NCI-H526 treated with DMSO at 0.1 percent for 48 hours (cell line): Measurements from ENCODE around the gene SEMG2.

Source experiments
- DNase-seq: peaks from one replicate; lab custom pipeline; 2025; lab: John Stamatoyannopoulos, UW

Gene SEMG2, protein sequence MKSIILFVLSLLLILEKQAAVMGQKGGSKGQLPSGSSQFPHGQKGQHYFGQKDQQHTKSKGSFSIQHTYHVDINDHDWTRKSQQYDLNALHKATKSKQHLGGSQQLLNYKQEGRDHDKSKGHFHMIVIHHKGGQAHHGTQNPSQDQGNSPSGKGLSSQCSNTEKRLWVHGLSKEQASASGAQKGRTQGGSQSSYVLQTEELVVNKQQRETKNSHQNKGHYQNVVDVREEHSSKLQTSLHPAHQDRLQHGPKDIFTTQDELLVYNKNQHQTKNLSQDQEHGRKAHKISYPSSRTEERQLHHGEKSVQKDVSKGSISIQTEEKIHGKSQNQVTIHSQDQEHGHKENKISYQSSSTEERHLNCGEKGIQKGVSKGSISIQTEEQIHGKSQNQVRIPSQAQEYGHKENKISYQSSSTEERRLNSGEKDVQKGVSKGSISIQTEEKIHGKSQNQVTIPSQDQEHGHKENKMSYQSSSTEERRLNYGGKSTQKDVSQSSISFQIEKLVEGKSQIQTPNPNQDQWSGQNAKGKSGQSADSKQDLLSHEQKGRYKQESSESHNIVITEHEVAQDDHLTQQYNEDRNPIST

DNA sequence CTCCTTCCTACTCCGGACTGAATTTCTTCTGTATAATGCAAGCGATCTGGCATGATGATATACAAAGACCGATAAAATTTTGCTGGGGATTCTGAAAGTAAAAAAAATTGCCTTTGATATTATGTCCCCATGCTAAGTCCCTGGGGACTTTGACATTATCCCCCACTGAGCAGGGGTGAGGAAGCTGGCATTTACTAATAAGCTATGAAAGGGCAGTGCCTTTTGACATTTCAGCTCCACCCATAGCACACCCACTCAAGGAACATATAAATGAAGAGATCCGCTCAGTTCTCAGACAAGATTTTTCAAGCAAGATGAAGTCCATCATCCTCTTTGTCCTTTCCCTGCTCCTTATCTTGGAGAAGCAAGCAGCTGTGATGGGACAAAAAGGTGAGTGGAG lies at the start of gene SEMG2:
Gene SEMG2 (plus strand): TSS at position 298 of the 400 bp plus-strand sequence. CDS start 17 bp downstream, at position 315.
- no peak for DNase-seq

DNA sequence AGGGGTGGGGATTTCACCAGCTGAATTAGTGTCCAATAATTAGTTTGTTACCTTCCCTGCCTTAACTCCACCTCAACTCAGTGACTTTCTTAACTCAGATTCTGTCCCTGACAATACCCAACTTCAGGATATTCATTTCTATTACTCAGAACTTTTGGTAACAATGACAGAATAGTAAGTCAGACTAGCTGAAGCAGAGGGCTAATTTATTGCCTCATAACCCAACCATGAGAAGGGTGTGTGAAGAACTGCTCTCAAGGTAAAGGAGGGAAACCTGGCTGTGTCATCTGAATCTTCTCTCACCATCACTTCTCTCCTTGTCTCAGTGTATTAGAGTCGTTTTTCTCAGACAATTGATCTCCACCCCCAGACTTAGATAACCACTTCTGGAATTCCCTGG lies 47.7 kb upstream of the SEMG2 start:
- no peak for DNase-seq

DNA sequence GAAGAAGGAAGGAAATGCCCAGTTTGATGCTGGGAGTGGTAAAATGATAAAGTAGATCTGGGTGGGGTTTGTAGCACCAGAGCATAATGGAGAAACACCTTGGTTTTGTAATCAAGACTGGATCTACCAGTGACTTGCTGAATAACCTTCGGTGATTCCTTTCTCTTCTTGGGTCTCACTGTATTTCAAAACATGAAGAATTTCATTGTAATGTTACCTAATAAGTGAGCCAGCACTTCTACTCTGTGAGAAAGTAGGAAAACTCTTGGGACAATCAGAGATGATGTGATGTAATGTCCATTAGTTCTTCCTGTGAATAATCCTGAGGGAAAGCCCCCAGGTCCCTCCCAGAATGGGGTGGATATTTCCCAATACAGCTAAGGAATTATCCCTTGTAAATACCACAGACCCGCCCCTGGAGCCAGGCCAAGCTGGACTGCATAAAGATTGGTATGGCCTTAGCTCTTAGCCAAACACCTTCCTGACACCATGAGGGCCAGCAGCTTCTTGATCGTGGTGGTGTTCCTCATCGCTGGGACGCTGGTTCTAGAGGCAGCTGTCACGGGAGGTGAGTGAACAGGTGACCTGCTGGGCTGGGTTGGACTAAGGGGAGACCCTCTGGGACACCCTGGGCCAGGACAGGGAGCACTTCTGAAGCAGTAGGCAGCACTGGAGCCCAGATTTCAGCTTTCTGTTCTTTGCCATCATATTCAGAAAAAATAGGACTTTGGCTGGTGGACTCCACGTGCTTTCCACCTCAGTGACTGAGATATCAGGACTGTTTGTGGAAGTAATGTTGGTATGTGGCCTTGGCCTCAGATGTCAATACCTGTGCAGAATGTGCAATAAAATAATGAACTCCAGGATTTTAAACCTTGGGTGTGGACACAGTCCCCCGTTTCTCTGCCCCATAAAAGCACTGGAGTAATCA lies 46.5 kb upstream of the SEMG2 start, which contains the start of gene PI3:
Gene PI3 (plus strand): TSS at position 469 of the 931 bp plus-strand sequence. CDS start 21 bp downstream, at position 490.
- no peak for DNase-seq

DNA sequence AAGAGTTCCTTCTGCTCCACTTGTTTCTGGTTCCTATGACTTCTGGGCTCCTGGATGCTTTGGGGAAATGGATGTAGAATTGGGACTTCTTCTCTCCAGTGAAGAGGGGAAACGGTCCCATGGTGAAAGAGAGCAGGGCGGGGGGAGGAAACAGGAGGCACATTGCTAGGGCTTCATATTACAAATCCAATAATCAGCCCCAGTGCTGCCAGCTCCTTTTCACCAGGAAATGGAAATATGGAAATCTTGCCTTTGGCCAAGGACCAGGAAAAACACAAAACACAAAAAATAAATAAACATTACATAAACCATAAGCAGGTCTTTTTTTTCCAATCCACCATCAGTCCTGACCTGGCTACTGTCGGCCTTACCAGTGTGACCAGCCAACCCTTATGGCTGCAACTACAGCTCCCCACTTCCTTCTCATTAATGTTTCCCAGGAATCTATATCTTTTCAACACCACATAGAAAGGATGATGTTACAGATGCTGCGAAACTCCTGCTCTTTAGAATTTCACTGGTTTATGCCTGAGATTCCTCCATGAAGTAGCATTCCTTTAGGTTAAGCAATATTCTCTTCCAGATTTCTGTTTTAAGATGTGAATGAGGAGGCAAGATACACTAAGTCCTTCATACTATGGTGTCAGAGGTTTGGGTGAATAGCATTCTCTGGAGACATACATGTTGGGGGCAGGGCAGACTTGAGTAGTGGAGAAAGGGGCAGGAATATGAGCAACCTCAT lies 44.5 kb upstream of the SEMG2 start:
- DNase-seq: no peak

DNA sequence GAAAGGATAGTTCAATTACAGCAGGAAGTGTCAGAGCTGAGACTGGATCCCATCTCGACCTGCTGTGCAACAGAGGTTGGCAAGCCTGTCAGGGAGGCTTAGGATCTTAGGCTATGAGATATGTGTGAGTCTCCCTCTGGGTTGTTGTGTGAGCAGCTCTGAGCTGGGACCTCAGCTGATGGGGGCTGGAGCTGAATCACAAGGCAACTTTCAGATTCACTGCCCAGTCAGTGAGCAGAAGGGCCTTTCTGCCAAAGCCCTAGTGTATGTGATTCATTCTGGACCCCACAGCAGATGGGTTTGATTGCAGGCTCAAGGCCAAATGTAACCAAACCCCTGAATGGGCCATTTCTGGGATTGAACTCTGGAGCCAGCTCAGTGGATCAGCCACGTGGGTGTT lies 42.0 kb upstream of the SEMG2 start:
- no peak for DNase-seq

DNA sequence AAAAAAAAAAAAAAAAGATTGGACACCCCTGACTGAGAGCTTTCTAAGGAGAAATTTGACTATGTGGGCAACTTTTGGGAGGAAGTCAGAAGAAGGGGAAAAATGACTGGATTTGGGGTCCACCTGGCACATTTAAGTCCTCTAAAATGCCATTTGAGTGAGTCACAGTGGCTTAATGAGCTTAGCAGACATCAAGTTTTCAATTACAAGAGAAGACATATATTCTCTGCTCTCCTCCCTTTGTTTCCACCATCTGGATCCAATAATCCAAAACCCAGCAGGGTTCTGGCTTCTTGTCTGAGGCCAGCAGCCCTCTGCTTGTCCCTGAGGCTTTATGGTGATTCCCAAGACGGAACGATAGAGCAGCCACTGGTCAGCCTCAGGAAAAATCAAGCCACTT lies 39.5 kb upstream of the SEMG2 start:
- DNase-seq: no peak

DNA sequence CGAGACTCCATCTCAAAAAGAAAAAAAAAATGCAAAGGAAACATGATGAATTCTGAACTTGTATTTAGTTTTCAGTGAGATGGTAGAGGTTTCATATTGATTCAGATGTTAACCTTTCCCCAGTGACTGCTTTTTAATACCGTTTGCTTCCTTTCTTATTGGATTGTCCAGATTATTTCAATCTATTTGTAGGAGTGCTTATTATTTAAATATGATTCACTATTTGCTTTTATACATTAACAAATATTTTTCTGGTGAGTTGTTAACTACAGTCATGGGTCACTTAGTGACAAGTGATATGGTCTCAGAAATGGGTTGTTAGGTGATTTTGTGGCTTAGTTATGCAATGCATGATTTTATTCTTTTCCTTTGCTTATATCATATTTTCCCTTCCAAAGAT lies 38.1 kb upstream of the SEMG2 start:
- DNase-seq: no peak

DNA sequence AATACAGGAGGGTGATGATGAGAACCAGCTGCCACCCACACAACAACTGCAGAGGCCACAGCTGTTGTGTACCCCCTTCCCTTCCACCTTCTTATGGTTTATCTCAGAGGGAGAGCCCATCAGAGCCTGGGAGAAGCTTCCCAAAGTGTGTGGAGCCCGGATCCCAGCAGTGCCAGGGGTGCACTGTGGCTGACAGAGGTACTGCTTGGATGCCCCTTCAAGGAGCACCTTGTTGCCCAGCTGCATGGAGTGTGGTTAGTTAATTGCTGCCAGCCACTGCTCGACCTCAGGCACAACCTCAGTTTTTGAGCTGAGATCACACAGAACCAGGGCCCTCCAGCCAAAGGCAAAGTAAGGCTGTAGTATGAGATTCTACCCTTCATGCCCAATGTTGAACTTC lies 33.5 kb upstream of the SEMG2 start:
- DNase-seq: no peak

DNA sequence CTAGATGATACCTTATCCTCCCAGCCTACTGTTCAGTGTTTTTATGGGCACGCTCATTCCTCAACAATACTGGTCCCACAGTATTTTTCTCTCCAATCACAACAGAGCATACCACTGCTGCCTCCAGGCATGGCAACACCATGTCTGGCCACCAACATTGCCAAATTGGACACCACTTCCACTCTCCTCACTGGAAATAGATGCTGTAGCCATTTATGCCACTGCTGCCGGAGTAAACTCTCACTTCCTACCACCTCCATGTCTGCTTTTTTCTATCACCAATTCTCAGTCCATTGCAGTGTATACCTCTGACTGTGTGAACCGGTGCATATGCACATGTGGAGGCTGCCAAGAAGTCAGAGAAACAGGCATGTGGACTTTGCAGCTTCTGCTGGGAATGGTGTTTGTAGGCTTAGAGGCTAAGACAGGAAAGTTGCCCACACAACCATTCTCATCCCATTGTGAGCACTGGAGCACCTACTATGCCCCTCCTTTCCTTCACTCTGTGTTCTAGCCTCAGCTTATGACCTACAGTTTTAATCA lies 32.0 kb upstream of the SEMG2 start:
- DNase-seq: no peak

DNA sequence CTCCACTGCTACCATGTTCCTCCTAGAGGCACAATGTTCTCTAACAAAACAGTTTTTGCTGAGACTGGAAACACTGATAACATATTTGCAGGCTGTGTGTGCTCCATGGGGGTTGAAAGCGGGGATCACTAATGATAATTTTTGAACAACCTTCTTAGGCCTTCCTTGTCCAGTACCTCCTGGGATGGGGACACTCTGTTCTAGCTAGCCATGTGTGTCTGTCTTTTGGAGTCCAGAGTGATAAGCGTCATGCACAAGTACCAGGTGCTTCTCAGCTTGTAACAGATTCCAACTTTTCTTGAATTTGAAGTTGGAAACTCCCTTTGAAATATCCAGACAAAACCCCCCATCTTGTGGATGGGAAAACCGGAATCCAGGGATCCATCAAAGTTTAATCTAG lies 31.3 kb upstream of the SEMG2 start:
- no peak for DNase-seq

DNA sequence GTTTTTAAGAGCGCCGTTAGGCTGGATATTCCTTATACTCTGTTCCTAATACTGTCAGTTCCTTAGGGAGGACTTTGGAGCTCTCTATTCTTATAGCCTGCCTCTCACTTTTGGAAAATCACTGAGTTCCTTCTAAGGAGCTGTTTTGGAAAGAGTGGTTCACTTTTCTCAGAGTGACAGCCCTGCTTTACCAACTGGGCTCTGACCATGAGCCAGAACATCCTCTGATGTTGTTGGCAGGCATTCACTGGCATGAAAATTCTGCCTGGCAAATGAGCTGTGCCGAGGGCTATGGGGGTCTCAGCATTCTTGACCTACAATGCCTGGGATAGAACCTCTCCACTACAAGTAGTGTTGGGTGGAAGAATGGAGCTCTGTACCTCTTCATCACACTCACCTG lies 29.2 kb upstream of the SEMG2 start:
- DNase-seq: no peak

DNA sequence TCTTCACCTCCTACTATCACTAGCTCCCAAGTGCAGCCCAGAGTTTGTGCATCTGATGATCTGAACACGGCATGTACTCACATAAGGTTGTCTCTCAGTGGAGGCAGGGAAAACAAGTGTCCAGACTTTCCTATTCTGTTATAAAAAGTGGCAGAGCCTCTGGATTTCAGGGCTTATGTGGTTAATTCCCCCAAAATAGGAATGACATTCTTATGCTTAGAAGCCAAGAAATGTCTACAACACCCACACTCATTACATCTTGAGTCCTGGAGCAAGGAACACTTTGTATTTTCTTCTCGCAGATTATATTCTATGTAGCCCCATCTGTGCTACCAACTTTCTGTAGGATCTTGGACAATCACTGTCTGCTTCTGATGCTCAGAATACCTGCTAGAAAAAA lies 27.8 kb upstream of the SEMG2 start:
- no peak for DNase-seq

DNA sequence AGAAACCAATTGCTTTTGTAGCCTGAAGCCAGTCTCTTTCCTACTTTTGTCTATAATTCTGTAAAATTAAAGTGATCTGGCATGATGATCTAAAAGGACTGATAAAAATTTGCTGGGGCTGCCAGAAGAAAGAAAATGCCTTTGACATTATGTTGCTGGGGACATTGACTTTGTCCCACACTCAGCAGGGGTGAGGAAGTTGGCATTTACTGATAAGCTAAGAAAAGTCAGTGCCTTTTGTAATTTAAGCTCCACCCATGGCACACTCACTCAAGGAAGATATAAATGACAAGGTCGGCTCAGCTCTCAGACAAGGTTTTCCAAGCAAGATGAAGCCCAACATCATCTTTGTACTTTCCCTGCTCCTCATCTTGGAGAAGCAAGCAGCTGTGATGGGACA lies 14.4 kb upstream of the SEMG2 start, which contains the start of gene SEMG1:
Gene SEMG1 (plus strand): TSS at position 309 of the 400 bp plus-strand sequence. CDS start 21 bp downstream, at position 330.
- DNase-seq: no peak

DNA sequence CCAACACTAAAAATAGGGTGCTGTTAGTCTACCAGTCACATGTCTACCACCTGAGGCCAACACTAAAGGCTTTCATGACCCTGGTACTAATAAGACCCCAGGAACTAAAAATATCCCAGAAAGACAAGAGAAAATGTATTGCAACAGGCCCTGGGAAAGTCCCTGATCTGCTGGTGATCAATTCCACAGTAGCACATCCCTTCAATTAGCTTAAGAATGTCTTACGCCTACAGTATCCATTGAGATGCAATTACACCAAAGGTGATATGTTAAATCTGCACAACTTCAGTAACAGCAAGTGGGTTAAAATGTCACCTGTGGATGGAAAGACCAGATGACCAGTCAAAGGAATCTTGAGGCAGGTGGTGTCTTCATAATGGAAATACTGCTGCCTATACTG lies 11.2 kb upstream of the SEMG2 start:
- DNase-seq: no peak

DNA sequence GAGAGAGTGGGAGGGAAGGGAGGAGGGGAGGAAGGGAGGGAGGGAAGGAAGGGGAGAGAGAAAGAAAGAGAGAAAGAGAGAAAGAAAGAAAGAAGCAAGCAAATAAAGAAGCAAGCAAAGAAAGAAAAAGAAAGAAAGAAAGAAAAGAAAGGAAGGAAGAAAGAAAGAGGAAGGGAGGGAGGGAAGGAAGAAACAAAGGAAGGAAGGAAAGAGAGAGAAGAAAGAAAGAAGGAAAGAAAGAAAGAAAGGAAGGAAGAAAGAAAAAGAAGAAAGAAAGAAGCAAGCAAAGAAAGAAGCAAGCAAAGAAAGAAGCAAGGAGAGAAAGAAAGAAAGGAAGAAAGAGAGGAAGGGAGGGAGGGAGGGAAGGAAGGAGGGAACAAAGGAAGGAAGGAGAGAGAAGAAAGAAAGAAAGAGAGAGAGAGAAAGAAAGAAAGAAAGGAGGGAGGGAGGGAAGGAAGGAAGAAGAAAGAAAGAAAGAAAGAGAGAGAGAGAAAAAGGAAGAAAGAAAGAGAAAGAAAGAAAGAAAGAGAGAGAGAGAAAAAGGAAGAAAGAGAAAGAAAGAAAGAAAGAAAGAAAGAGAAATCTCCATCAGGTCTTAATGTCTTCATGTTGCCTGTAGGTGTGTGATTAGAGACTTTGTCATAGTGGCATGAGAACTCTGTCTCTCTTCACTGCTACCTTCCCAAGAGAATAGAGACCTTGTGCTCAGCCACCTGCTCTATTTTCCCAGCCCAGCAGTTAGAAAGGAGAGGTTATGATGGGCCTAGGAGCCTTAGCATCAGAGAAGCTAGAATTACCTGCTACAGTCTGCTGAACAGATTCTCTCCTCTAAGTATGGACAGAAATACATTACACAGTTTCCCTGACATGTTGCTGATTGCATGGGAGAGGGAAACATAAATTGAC lies 9.4 kb upstream of the SEMG2 start:
- DNase-seq: no peak

DNA sequence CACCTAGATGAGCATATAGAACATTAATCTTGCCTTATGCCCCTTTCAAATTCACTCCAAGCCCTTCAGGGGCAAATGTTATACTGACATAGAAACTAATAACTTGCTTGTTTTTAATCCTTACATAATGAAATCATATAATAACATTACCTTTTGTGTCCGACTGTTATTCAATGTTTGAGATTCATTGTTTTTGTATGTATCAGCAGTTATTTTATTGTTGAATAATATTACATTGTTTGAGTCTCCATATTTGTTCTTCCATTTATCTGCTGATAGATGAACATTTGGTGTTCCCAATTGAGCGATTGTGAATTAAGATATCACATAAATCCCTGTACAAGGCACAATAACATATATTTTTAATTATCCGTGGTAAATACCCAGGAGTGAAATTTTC lies 8.3 kb upstream of the SEMG2 start:
- no peak for DNase-seq

DNA sequence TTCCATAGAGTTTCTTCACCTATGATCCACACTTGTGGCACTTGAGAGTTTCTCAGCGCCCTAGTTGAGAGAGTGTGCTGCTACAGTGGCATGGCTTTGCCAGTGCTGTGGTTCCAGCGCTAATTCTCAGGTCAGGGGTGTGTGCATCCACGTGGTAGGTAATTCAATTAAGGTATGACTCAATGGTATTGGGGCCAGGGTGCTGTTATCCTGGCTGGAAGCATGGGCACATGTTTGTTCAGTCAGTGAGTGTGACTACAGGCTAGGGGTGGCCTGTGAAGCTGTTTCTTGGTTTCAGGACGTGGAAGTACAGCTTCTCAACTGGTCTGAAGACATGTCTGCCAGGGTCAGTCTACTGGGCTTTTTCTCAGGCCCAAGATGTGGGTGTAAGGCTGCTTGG lies 3.0 kb upstream of the SEMG2 start:
- no peak for DNase-seq

DNA sequence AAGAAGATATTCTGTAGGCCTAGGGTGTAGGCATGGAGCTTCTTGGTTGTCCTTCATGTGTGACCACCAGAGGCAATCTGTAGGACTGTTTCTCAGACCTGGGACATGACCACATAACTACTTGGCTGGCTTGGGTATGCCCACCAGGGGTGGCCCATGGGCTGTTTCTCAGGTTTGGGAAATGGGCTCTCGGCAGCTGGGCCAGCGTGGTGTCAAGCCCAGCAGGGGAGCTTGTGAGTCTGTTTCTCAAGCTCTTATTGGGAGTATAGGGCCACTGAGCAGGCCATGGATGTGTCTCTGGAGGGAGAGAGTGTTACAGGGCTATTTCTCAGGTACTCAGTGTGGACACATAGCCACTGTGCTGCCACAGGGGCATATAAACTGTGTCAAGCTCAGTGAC lies 2.5 kb upstream of the SEMG2 start:
- no peak for DNase-seq

DNA sequence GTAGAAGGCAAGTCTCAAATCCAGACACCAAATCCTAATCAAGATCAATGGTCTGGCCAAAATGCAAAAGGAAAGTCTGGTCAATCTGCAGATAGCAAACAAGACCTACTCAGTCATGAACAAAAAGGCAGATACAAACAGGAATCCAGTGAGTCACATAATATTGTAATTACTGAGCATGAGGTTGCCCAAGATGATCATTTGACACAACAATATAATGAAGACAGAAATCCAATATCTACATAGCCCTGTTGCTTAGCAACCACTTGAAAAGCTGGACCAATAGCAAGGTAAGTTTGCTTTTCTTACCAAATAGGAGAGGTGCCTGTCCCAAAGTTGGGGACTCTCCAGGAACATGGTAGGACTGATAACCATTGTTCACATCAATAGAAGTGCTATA lies 2.0 kb downstream of the SEMG2 start:
- DNase-seq: no peak

DNA sequence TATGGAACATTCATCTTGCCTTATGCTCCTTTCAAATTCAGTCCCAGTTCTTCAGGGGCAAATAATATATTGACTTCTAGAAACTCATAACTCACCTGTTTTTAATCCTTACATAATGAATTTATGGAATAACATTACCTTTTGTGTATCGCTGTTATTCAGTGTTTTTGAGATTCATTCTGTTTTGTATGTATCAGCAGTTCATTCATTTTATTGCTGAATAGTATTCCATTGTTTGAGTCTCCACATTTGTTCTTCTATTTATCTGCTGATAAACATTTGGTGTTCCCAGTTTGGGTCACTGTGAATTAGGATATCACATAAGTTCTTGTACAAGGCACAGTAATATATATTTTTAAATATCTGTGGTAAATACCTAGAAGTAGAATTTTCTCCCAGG lies 5.1 kb downstream of the SEMG2 start:
- no peak for DNase-seq
